ENCODE measurements around the gene OXGR1. TPM values are rescaled to one million over a fixed set of nuclear protein-coding genes. Genes with fewer than 3 reads are reported as not detected.

OXGR1 gene
- total RNA-seq, 3 donors from 2014 or later, result not detected

DNA sequence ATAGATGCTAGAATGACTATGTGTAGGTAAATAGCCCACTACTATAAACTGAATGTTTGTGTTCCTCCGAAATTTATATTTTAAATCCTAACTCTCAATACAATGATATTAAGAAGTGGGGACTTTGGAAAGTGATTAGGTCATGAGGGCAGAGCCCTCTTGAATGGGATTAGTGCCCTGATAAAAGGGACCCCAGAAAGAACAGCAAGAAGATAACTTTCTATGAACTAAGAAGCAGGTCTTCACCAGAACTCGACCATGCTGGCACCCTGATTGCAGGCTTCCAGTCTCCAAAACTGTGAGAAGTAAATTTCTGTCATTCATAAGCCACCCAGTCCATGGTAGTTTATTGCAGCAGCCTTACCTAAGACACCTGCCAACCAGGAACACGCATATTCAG lies 33.9 kb downstream of the OXGR1 start:
- Mint-ChIP-seq H3K4me1 (ENCODE audit: low read depth) (no peaks in the 10 kb centered on the region), H3K36me3 (ENCODE audit: insufficient read depth) (no peaks in the 10 kb centered on the region), H3K27me3 (ENCODE audit: low read depth) (peaks cover 2% of the 10 kb centered on the region), H3K4me3 (no peak overlapping the region), H3K9me3 (peaks cover 6% of the 10 kb centered on the region)
- no peak for DNase-seq
- ATAC-seq, result no peak

DNA sequence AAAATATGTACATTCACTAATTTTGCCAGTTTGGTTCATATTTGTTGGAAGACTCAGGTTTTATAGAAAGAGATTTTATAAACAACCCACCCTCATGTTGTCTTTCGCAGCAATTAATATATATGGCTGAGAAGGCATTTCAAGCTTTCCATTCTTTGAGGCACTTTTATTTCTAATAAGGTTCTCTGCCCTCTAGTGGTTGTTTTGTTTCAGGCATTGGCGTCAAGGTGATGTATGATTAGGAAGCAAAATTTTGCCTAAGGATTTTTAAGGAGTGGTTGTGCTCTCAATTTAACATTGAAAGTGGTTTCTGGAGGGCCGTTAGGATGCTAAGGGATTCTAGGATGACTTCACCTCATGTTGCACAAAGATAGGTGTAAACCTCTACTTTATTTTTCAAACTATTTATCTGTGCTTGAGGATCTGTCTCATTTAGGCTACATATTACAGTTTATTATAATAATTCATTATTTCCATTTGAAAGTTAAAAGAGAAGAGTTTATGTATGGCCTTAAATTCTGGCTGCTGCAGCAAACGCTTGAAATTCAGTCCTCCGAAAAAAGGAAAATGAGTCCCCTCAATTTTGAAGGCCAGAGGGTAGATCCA lies 35.9 kb downstream of the OXGR1 start:
- Mint-ChIP-seq H3K4me1 (ENCODE audit: low read depth) (no peaks in the 10 kb centered on the region), H3K9me3 (peaks cover 3% of the 10 kb centered on the region), H3K36me3 (ENCODE audit: insufficient read depth) (no peaks in the 10 kb centered on the region), H3K27me3 (ENCODE audit: low read depth) (peaks cover 2% of the 10 kb centered on the region), H3K4me3 (no peak overlapping the region)
- ATAC-seq, result no peak
- DNase-seq, result no peak

- no peak for ATAC-seq
- DNase-seq, result no peak
- H3K36me3 Mint-ChIP-seq (ENCODE audit: insufficient read depth), result no peaks in the 10 kb centered on the region
- peaks cover 2% of the 10 kb centered on the region for H3K27me3 Mint-ChIP-seq (ENCODE audit: low read depth)
- no peaks in the 10 kb centered on the region for H3K9me3 Mint-ChIP-seq
- H3K4me1 Mint-ChIP-seq (ENCODE audit: low read depth), result no peaks in the 10 kb centered on the region
- H3K4me3 Mint-ChIP-seq, result no peak overlapping the region
Observed at GRCh38 chr13:96952595-96952994, 41.7 kb downstream of the OXGR1 start.

- no peak overlapping the region for H3K4me3 Mint-ChIP-seq
- H3K4me1 Mint-ChIP-seq (ENCODE audit: low read depth), result no peaks in the 10 kb centered on the region
- no peak for DNase-seq
- no peaks in the 10 kb centered on the region for H3K36me3 Mint-ChIP-seq (ENCODE audit: insufficient read depth)
- H3K27me3 Mint-ChIP-seq (ENCODE audit: low read depth), result no peaks in the 10 kb centered on the region
- no peaks in the 10 kb centered on the region for H3K9me3 Mint-ChIP-seq
- ATAC-seq, result no peak
Observed at GRCh38 chr13:96948127-96948526, 46.1 kb downstream of the OXGR1 start.

- H3K4me1 Mint-ChIP-seq (ENCODE audit: low read depth), result no peaks in the 10 kb centered on the region
- H3K36me3 Mint-ChIP-seq (ENCODE audit: insufficient read depth), result no peaks in the 10 kb centered on the region
- no peaks in the 10 kb centered on the region for H3K9me3 Mint-ChIP-seq
- no peaks in the 10 kb centered on the region for H3K27me3 Mint-ChIP-seq (ENCODE audit: low read depth)
- ATAC-seq, result no peak
- H3K4me3 Mint-ChIP-seq, result no peak overlapping the region
- DNase-seq, result no peak
Observed at GRCh38 chr13:96947343-96947910, 46.8 kb downstream of the OXGR1 start.

DNA sequence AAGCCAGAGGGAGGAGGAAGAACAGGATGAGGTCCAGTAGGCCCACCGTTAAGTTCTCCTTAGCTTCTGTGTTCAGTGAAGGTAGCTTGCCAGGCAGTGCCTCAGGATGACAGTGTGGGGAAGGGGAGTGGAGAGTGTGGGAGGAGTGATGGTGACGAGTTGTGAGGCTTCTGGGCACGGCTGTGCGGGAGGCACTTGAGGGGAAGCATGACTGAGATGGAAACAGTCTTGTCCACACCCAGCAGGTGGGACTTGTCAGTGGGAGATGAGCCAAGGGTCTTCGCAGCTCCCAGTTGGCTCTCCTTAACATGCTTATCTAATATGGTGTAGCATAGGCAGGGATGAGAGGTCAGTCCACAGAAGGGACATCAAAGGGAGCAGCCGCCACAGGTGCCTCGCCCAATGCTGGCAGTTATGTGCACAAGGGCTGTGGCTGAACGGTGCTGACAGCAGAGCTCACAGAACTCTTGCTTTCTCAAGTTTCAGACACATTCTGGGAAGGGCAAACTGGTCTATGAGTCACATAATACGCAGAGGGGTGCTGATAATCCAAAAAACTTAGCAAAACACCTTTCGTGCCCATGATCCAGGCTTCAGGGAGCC lies 47.5 kb downstream of the OXGR1 start:
- Mint-ChIP-seq H3K4me3 (no peak overlapping the region), H3K27me3 (ENCODE audit: low read depth) (no peaks in the 10 kb centered on the region), H3K9me3 (no peaks in the 10 kb centered on the region), H3K36me3 (ENCODE audit: insufficient read depth) (no peaks in the 10 kb centered on the region), H3K4me1 (ENCODE audit: low read depth) (no peaks in the 10 kb centered on the region)
- DNase-seq (no peak), ATAC-seq (no peak)

GRCh38 chr13:96940961-96941360 lies 53.3 kb downstream of the OXGR1 start:
- Mint-ChIP-seq H3K4me1 (ENCODE audit: low read depth) (no peaks in the 10 kb centered on the region), H3K27me3 (ENCODE audit: low read depth) (no peaks in the 10 kb centered on the region)

GRCh38 chr13:96935901-96936300 lies 58.4 kb downstream of the OXGR1 start:
- H3K27me3 Mint-ChIP-seq (ENCODE audit: low read depth), result no peaks in the 10 kb centered on the region
- no peaks in the 10 kb centered on the region for H3K36me3 Mint-ChIP-seq (ENCODE audit: insufficient read depth)
- ATAC-seq (no peak), DNase-seq (no peak)
- H3K4me3 Mint-ChIP-seq, result no peak overlapping the region
- no peaks in the 10 kb centered on the region for H3K9me3 Mint-ChIP-seq
- H3K4me1 Mint-ChIP-seq (ENCODE audit: low read depth), result no peaks in the 10 kb centered on the region

More at GRCh38 chr13:96940961-96941360, 53.3 kb downstream of the OXGR1 start:
- H3K9me3 Mint-ChIP-seq, result no peaks in the 10 kb centered on the region
- no peak overlapping the region for H3K4me3 Mint-ChIP-seq
- H3K36me3 Mint-ChIP-seq (ENCODE audit: insufficient read depth), result no peaks in the 10 kb centered on the region
- ATAC-seq, result no peak
- no peak for DNase-seq

Other genes with a start within 250 kb of the OXGR1 start
- gene MBNL2, start 227.9 kb upstream of the OXGR1 start, total RNA-seq, result 10 to 100 TPM; 10.3 to 11.7 (median 11.4) TPM

All from activated T-cell treated with anti-CD3 and anti-CD28 coated beads, Interleukin-2, amount 50 U/mL, for 4 hours (primary cell).